ENCODE data around the gene LRP2.
"Not testable (repeated sequence)": the region's sequence is repeated elsewhere in the genome, so short reads cannot be mapped to it uniquely, and the experiment has no call there.

LRP2 gene

DNA sequence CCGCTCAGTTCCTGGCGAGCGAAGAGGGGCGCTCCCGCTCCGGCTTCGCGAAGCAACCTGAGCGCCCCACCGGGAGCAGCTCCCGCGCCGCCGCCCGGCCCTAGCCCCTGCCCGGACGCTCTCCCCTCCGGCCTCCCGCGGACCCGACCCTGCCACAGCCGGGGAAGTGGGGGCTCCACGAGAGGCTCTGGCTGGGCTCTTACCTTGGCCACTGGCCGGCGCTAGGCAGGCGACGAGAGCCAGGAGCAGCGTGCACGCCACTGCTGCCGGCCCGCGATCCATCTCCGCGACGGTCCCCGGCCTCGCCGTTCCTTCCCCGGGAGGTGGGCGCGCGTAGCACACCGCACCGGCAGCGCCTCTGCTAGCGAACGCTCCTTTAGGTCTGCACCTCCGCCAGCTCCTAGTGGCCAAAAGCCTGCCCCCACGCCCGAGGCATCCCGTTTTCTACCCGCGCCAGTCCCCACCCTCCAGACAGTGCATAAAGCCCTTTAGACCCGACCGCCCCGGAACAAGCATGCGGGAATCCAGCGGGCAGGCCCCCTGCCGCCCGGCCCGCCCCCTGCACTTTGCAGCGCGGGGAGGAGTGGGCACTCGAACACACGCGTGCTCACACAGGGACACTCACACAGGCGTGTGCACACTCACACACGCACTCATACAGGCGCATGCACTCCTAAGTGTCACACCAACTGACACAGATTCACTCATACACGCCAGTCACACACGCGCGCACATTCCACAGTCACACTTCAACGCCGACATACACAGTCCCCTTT is at the start of gene LRP2:
LRP2 (minus strand) TSS at position 417 of the 776 bp plus-strand sequence; CDS start at position 282, 135 bp downstream.
- no peak for DNase-seq

DNA sequence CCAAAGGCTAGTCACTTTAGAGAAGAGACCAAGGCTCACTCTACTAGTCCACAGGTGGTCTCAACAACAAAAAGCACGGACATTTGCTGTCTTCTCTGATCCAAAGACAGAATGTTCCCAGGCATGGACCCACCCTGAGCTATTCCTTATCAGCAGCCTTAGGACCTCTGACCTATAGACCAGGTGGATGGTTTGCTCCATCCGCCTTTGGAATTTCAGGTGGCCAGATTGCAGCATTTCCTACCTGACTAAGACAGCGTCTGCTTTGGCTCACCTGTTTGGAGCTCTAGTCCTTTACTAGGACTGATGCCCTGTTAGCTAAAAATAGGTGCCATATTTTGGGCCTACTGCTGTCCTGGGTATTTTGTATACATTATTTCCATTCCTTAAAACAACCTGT is 44.6 kb upstream of the LRP2 start:
- no peak for DNase-seq

GRCh38 chr2:169399491-169399890 is 37.2 kb upstream of the LRP2 start:
- not testable (repeated sequence) for DNase-seq

DNA sequence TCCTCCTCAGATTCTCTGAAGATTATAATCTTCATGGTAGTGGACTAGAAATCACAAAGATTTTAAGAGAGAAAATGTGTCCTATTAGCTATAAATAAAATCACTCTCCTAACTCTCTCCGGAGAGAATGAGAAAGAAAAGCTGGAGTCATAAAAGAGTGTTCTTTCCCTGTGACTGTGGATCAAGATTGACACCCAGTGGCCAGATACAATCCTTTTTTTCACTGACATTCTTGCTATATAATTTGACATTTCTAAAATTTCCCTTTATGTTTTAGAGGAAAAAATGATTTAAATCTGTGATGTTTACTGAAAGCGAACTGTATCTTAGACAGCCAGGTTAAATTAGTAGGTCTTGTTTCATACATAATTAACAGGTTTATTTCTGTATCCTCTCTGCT is 35.4 kb upstream of the LRP2 start:
- DNase-seq, result peak in 1 of 2 donors; percentile 11

- DNase-seq, result no peak
Observed at GRCh38 chr2:169395821-169396374, 33.6 kb upstream of the LRP2 start.

GRCh38 chr2:169393068-169393590 is 30.8 kb upstream of the LRP2 start:
- no peak for DNase-seq

DNA sequence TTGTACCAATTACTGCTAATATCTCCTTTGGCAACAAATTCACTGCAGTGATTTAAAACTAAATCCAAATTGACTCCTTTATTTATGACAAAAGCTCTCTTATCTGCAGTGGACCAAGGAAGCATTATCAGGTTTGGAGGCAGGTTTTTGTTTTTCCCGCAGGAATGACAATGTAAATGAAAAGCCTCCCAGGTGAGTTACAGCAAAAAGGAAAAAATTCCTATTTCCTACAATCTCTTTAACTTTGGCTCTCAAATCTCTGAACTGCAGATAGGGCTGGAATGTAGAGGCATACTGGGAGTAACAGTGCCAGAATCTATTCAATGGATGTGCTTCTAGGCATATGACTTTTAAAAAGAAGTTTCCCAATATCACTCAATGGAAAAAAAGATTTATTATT is 28.9 kb upstream of the LRP2 start:
- DNase-seq, result no peak

DNA sequence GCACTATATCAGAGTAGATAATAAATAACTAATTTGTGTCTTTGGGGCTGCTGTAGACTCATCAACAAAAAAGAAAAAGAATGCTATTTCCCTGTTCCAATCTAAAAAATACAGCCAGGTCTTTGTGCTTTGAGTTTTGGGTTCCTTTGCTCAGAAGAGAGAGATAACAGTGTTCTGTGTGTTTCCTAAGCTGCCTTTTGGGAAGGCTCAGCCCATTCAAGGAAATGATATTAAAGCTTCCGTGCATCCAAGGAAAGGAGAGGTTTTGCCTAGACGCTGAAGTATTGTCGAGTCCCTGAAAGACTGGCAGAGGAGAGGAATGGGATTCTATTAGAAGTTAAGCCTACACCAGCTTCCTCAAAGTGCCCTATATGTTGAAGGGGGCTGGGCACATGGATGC is 25.8 kb upstream of the LRP2 start:
- no peak for DNase-seq

GRCh38 chr2:169386722-169387121 is 24.4 kb upstream of the LRP2 start:
- no peak for DNase-seq

- no peak for DNase-seq
Observed at GRCh38 chr2:169384816-169385215, 22.5 kb upstream of the LRP2 start.

- DNase-seq, result no peak
Observed at GRCh38 chr2:169372561-169372960, 10.2 kb upstream of the LRP2 start.

DNA sequence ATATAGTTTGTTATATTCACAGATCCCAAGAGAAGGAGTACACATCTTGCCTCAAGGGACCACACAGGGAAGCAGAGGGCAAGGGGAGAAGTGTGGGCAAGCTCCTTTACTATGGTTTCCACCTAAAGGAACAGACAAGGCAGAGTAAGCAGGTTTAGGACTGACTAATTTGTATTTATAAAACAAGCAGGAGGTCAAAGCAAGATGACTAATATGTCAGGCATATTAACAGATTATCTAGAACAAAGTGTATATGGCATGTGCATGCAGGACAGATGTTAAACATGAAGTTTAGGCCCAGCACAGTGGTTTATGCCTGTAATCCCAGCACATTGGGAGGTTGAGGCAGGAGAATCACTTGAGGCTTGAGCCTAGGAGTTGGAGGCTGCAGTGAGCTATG is 3.7 kb upstream of the LRP2 start:
- no peak for DNase-seq

DNA sequence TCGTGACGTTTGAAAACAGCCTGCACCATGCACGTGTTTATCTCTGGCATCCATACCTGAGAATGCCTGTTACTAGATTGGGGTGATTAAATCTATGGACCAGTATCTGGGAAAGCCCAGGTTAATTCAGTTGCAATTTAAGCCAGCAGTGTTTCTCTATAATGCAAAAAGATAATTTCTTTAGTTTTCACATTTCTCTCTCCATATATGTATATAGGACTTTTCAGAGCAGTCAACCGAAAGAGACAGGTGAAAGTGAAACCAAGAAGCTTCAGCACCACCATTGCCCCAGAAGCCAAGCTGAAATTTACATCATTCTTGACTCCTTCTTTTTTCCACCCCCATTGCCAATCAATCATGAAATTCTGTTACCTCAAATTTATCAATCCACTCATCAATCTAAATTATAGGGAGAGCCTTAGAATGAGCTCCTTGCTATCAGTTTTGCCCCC is 2.7 kb upstream of the LRP2 start:
- DNase-seq, result peak in 1 of 2 donors; percentile 3

DNA sequence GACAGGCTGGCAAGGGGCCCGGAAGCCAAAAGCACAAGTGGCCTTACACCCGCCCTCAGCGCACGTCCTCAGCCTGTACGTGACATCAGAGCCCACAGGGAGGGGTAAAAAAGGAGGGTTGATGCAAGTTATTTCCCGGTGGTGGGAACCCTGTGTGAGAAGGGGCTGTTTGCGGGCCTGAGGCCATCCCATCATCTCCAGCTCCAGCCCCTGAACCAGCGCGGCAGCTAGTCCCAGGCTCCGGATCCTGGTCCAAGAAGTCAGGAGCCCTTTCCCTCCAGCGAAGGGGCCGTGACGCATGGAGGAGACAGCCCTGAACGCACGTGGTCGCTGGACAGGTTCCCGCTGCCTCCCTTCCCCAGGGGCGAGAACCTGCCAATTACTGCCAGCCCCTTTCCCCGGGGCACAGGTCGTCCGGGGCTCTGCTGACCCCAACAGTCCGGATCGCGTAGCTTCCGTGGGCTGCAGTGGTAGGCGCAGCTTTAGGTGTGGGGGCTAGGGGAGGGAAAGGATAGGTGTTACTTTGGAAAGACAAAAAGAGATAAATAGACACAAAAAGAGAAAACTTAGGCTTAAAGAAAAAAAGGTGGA is 1.3 kb upstream of the LRP2 start:
- peak; percentile 17 to 22 for DNase-seq

- peak in 1 of 2 donors; percentile 11 for DNase-seq
Observed at GRCh38 chr2:169362894-169363559, 693 bp upstream of the LRP2 start.

DNA sequence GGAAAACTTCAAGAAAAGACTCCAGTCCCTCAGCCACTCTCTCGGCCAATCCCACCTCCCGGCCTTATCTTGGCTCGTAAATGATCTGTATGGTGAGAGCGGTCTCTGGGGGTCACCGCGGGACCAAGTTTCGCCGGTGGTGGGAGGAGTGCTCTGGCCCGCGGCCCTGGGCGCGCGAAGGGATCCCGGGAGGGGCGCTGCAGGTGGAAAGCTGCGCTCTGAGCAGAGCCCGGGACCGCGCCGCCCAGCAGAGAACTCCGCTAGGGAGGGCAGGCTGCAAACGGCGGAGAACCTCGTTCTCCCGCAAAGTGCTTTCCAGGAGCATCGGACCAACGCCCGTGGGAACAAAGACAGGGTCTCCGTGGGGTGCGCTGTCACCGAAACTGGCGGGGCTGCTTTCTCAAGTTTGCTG is 622 bp downstream of the LRP2 start:
- no peak for DNase-seq

GRCh38 chr2:169360984-169361705 is 1.2 kb downstream of the LRP2 start:
- no peak for DNase-seq

- DNase-seq, result no peak
Observed at GRCh38 chr2:169358016-169358415, 4.3 kb downstream of the LRP2 start.

DNA sequence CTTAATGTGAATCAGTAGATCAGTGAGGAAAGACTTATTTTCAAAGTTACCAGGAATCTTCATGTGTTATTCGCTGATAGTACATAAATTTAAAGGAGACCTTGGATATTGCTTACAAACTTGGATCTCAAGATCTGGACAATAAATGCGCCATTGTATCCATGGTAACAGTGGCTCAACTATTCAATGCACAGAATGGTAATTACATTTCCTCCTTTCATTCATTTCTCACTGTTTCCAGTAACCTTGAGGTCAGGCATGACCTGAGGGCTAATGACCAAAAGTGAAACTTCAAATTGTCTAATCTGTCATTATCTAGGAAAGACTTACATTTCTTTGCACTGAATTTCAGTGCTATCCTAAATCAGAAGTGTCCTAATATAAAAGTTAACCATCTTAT is 8.1 kb downstream of the LRP2 start:
- no peak for DNase-seq

GRCh38 chr2:169351725-169352124 is 10.6 kb downstream of the LRP2 start:
- DNase-seq, result no peak

GRCh38 chr2:169349535-169349934 is 12.8 kb downstream of the LRP2 start:
- peak; percentile 14 to 39 for DNase-seq

DNA sequence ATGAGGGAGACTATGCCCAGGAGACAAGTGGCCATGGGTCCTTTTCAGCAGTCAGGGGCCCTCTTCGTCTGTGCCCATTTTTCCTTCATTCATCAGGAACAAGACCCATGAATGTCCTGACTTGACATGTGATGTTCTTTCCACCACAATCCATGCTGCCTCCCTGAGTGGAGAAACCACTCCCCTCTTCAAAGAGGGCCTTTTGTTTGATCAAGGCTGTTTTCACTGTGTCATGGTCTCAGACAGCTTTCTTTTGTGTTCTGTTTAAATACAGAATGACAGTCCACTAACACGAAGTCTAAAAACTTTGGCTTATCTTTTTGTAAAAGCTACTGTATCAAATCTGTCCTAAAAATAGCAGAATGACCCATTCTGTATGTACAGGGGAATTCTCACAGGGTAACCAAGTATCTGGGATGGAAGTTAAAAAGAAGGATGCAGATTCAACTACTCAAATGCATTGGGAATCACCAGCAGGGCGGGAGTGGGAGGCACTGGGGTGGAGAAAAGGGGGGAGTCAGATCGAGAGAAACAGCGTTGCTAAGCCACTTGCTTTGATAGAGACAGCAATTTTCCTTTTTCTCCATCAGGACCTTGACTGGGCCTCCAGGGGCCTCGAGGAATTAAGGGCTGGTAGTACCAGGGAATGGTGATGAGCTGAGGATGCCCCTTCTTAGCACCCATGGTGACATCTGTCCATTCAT is 13.9 kb downstream of the LRP2 start:
- no peak for DNase-seq

Measured in inflammatory macrophage treated with lipopolysaccharide for 1 hour (primary cell).